ENCODE measurements around the gene MYLK4. TPM values are rescaled to one million over a fixed set of nuclear protein-coding genes. Genes with fewer than 3 reads are reported as not detected.

Gene MYLK4
- total RNA-seq, 4 donors from 2014 or later = 0.49 to 1.9 (median 1.0) TPM

DNA sequence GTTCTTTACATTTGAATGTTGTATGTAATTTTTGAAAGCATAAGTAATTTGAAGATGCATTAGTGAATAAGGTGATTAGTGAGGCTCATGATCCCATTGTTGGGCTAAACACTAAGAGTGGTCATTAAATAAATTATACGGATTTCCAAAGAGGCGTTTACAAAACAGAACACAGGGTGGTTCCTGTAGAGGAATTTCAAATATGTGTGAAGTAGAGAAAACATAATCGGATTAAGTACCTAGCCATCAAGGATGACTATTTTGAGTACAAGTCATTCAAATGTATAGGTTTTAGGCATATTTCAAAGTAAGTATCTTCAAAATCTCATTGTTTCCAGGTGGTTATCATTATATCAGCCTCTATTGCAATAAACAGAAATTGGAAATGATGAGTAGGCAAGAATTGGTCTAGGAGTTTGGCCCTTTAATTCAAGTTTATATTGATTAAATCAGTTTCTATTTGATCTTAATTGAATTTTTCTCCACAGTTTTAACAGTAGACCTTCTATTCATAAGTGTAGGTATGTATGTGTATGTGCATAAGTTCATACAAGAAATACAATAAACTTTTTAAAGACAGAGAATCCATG lies 94.8 kb downstream of the MYLK4 start:
- intact Hi-C loops (cut with DNase I) = no loop called here
- no peak overlapping the region for H3K4me3 ChIP-seq
- H3K4me1 ChIP-seq = peaks cover 0 to 12% (median 0%) of the 10 kb centered on the region in 3 donors
- peaks cover 0 to 6% (median 0%) of the 10 kb centered on the region in 3 donors for H3K9me3 ChIP-seq
- TF ChIP-seq POLR2A (IDR thresholded peaks at IDR 0.05) = no peak
- TF ChIP-seq, protein P1, sequence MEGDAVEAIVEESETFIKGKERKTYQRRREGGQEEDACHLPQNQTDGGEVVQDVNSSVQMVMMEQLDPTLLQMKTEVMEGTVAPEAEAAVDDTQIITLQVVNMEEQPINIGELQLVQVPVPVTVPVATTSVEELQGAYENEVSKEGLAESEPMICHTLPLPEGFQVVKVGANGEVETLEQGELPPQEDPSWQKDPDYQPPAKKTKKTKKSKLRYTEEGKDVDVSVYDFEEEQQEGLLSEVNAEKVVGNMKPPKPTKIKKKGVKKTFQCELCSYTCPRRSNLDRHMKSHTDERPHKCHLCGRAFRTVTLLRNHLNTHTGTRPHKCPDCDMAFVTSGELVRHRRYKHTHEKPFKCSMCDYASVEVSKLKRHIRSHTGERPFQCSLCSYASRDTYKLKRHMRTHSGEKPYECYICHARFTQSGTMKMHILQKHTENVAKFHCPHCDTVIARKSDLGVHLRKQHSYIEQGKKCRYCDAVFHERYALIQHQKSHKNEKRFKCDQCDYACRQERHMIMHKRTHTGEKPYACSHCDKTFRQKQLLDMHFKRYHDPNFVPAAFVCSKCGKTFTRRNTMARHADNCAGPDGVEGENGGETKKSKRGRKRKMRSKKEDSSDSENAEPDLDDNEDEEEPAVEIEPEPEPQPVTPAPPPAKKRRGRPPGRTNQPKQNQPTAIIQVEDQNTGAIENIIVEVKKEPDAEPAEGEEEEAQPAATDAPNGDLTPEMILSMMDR (IDR thresholded peaks at IDR 0.05) = no peak
- H3K36me3 ChIP-seq = no peaks in the 10 kb centered on the region
- H3K27ac ChIP-seq = no peak overlapping the region
- DNase-seq = no peak
- 60 to 87% methylated on average over 3 of the region's 3 CpGs for WGBS, 2 donors
- no peaks in the 10 kb centered on the region for H3K27me3 ChIP-seq

DNA sequence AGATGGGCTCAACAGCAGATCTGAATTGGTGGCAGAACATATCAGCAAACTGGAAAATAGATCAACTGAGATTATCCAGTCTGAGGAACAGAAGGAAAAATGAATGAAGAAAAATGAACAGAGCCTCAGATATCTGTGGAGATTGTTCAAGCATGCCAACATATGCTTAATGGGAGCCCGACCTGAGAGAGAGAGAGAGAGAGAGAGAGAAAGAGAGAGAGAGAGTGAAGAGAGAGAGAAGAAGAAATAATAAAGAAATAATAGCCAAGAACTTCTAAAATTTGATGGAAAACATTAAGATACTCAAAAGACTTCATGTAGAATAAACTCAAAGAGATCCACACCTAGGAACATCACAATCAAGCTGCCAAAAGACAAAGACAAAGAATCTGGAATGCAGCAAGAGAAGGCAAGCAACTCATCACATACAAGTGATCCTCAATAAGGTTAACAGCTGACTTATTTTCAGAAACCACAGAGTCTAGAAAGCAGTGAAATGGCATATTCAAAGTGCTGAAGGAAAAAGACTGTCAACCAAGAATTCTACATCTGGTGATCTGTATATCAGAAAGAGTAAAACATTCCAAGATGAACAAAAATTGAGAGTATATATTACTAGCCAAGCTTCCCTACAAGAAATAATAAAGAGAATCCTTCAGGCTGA lies 97.2 kb downstream of the MYLK4 start:
- Histone ChIP-seq H3K27me3 (no peaks in the 10 kb centered on the region), H3K36me3 (no peaks in the 10 kb centered on the region), H3K4me1 (peaks cover 0 to 5% (median 0%) of the 10 kb centered on the region in 3 donors), H3K27ac (no peak overlapping the region), H3K4me3 (no peak overlapping the region), H3K9me3 (peaks cover 0 to 6% (median 0%) of the 10 kb centered on the region in 3 donors)
- intact Hi-C loops (cut with DNase I) = no loop called here
- DNase-seq = no peak
- WGBS, 2 donors = 86 to 87% methylated on average over 1 of the region's 1 CpG
- TF ChIP-seq, protein P1 (IDR thresholded peaks at IDR 0.05) = no peak
- no peak for TF ChIP-seq POLR2A (IDR thresholded peaks at IDR 0.05)

DNA sequence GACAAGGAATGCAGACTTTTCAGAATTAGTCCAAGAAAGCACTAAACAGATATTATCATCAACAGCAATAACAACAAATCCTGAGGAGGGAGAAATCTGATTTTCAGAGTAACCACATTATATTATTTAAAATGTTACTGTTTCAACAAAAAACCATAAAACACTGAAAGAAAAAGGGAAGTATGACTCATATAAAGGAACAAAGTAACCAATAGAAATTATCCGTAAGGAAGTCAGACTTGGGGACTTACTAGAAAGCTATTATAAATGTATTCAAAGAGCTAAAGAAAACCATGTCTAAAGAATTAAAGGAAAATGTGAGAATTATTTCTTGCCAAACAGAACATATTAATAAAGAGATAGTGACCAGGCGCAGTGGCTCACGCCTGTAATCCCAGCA lies 98.1 kb downstream of the MYLK4 start:
- Histone ChIP-seq H3K4me3 (no peak overlapping the region), H3K9me3 (peaks cover 0 to 6% (median 0%) of the 10 kb centered on the region in 3 donors), H3K27ac (no peak overlapping the region), H3K4me1 (no peaks in the 10 kb centered on the region), H3K36me3 (no peaks in the 10 kb centered on the region), H3K27me3 (no peaks in the 10 kb centered on the region)
- DNase-seq = no peak
- TF ChIP-seq, protein P1 (IDR thresholded peaks at IDR 0.05) = no peak
- no peak for TF ChIP-seq POLR2A (IDR thresholded peaks at IDR 0.05)
- intact Hi-C loops (cut with DNase I) = no loop called here
- 41 to 61% methylated on average over 3 of the region's 3 CpGs for WGBS, 2 donors

DNA sequence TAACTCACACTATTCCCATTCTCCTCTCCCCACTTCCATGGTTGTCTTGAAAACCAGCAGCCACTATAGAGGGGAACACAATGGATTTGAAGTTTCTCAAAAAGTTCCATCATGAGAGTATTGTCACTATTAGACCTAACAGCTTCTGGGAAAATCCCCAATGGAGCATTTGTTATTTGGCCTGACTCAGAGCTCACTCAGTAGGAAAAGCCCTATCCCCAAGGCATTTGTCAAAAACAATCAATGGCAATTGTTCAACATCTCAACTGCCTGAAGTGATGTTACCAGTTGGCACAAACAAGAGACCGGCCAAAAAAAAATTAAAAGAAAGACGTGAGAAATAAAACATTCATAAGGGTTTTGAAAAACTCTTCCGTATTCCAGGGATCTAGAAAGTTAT lies 98.8 kb downstream of the MYLK4 start:
- Histone ChIP-seq H3K27ac (no peak overlapping the region), H3K4me1 (no peaks in the 10 kb centered on the region), H3K27me3 (peaks cover 0 to 5% (median 0%) of the 10 kb centered on the region in 4 donors), H3K9me3 (peaks cover 0 to 6% (median 0%) of the 10 kb centered on the region in 3 donors), H3K4me3 (no peak overlapping the region), H3K36me3 (no peaks in the 10 kb centered on the region)
- DNase-seq = no peak
- intact Hi-C loops (cut with DNase I) = no loop called here
- 30 to 33% methylated on average over 3 of the region's 3 CpGs for WGBS, 2 donors
- TF ChIP-seq, protein P1 (IDR thresholded peaks at IDR 0.05) = no peak
- no peak for TF ChIP-seq POLR2A (IDR thresholded peaks at IDR 0.05)

DNA sequence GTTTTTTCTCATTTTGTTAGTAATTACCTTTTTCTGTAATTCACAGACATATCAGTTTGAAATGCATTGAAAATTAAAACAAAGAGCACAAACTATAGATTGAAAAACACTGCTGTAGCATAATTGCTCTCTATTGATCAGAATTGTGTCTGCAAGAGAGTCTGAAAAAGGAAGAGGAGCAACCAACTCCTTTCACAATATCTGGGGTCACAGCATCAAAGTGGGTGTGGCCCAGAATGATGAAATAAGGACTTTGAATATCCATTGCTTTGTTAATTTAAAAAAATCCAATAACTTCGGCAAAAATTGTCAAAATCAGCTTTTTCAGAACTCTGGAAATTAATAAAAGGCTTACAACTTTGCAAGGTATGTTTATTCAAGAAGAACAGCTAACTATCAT lies 99.2 kb downstream of the MYLK4 start:
- Histone ChIP-seq H3K4me3 (no peak overlapping the region), H3K27ac (no peak overlapping the region), H3K4me1 (no peaks in the 10 kb centered on the region), H3K27me3 (peaks cover 0 to 5% (median 0%) of the 10 kb centered on the region in 4 donors), H3K9me3 (peaks cover 0 to 6% (median 0%) of the 10 kb centered on the region in 3 donors), H3K36me3 (no peaks in the 10 kb centered on the region)
- WGBS, 2 donors = 43 to 60% methylated on average over 1 of the region's 1 CpG
- no peak for DNase-seq
- intact Hi-C loops (cut with DNase I) = no loop called here
- TF ChIP-seq POLR2A (IDR thresholded peaks at IDR 0.05) = no peak
- TF ChIP-seq, protein P1 (IDR thresholded peaks at IDR 0.05) = no peak

Data from esophagus squamous epithelium (tissue), 5 donors.